Right lobe of liver (tissue), 6 donors: ENCODE data around the gene GDI1. TPM values are rescaled to one million over a fixed set of nuclear protein-coding genes. Genes with fewer than 3 reads are reported as not detected.
A peak's percentile ranks its signal among the peaks of the same experiment; 100 is the strongest.

ENCODE experiments used
- ATAC-seq, 4 donors: fragments of 200-7000 bp; cut with Tn5 transposase; one replicate each; pipeline ENCODE4 v1.9.1; 2020; ENCODE audit warnings: mild to moderate bottlenecking in 4 of 4, moderate library complexity in 4 of 4
- DNase-seq, 3 donors: peaks; one replicate each; pipeline ENCODE4 v3.0.0-alpha.2; 2020
- H3K27ac ChIP-seq, 3 donors: fragments of 200-600 bp; one replicate each; pipeline ENCODE4 v1.8.0; 2022
- H3K27me3 ChIP-seq, 2 donors: fragments of 200-600 bp; one replicate each; pipeline ENCODE4 v1.8.0; 2022
- H3K36me3 ChIP-seq, 4 donors: fragments of 200-600 bp; sonication (generic) in 1 of 4; one replicate each; pipeline versions ENCODE4 v1.5.1 to v1.8.0; 2017 to 2022; ENCODE audit warnings: control low read depth in 1 of 4
- H3K4me1 ChIP-seq, 4 donors: fragments of 200-600 bp; sonication (generic) in 1 of 4; one replicate each; pipeline versions ENCODE4 v1.5.1 to v1.8.0; 2017 to 2022; ENCODE audit warnings: control low read depth in 1 of 4
- H3K4me3 ChIP-seq, 3 donors: fragments of 200-600 bp; one replicate each; pipeline ENCODE4 v1.8.0; 2022
- H3K9me3 ChIP-seq, 4 donors: fragments of 200-600 bp; sonication (generic) in 1 of 4; one replicate each; pipeline versions ENCODE4 v1.5.1 to v1.8.0; 2017 to 2022; ENCODE audit warnings: control low read depth in 1 of 4
- CTCF ChIP-seq, 4 donors: fragments of 200-600 bp in 3 of 4; fragments of 450-650 bp in 1 of 4; IDR thresholded peaks; one replicate each; pipeline versions ENCODE4 v1.5.1 to v1.8.0; 2016 to 2022; ENCODE audit warnings: antibody characterized with exemption in 4 of 4, mild to moderate bottlenecking in 2 of 4
- POLR2A ChIP-seq: fragments of 450-650 bp; IDR thresholded peaks from one replicate; pipeline ENCODE4 v1.6.1; 2017; ENCODE audit warnings: antibody characterized with exemption, mild to moderate bottlenecking
- WGBS: methylation state at CpG from one replicate; pipeline ENCODE4 v1.1.6; 2018; ENCODE audit warnings: low coverage, low lambda C conversion rate; ENCODE audit not compliant: insufficient coverage; ENCODE audit errors: missing lambda C conversion rate; 5-methylcytosine and 5-hydroxymethylcytosine counted together
- intact Hi-C, 2 donors: fragments of 100-400 bp; cut with DNase I; formaldehyde crosslinking; loops; one replicate each; pipeline versions ENCODE4 v1.11.2 to v1.14.1; 2022
- microRNA-seq, 2 donors: library from miRNA; unstranded; fragments of <30 nt; microRNA quantifications; one replicate each; pipeline ENCODE4, GENCODE V29; 2019 to 2020
- small RNA-seq, 2 experiments: library from RNA; depleted of rRNA; stranded (forward); fragments of <200 nt; gene quantifications; one replicate each; pipeline ENCODE3, GENCODE V24; 2016
- total RNA-seq, 6 experiments: library from RNA; depleted of rRNA in 2 of 6; stranded (reverse); fragments of >200 nt in 2 of 6; fragmentation: NEBNext Ultra II Directional in 3 of 6; extraction: Animal tissue kit (Norgen Biotek cat#: 25700) in 3 of 6; gene quantifications; one replicate each; pipeline versions ENCODE4 v1.1.0 to v1.2.4, GENCODE V29; 2016 to 2023
- donor health status: DM: no; HTN: yes; CAD: no.
- donor health status: DM: no; HTN: no; CAD: no.
- donor health status: DM: no; HTN: no; CAD: no.
- donor health status: DM: no; HTN: yes; CAD: no.
- donor health status: DM: no; HTN: yes; CAD: no.

The GDI1 gene
- total RNA-seq, 6 experiments from 2014 or later: 26.8 to 37.7 (median 30.9) TPM

- no peaks in the 10 kb centered on the region for H3K4me1 ChIP-seq
- peak; percentile 93 to 97 (median 95) for DNase-seq
- no peaks in the 10 kb centered on the region for H3K36me3 ChIP-seq
- intact Hi-C loops: no loop called here
- peak; percentile 86 to 92 (median 90) for ATAC-seq
- H3K27me3 ChIP-seq: no peaks in the 10 kb centered on the region
- peak within 1 kb of the TSS; percentile 52 to 67 (median 55) for H3K4me3 ChIP-seq
- no peaks in the 10 kb centered on the region for H3K9me3 ChIP-seq
- peak in 1 of 4 donors; percentile 20 for TF ChIP-seq CTCF (IDR thresholded peaks at IDR 0.05)
- TF ChIP-seq POLR2A: peak; percentile 88
- 5% methylated on average over 4 of the region's 71 CpGs for WGBS
- peak within 1 kb of the TSS; percentile 74 to 84 (median 75) for H3K27ac ChIP-seq
Measured at GRCh38 chrX:154490414-154491083, 53.6 kb downstream of the GDI1 start, which contains the start of gene SLC10A3. Gene SLC10A3 (minus strand): TSS chrX:154490629. CDS start chrX:154488940, 1,689 bp downstream.

Small RNA genes within 50 kb of the gene (microRNA-seq; reads per million reads assigned to microRNA genes)
- gene MIR6858: 0.29 to 1.9 reads per million in 2 donors

Small RNA genes within 50 kb of the gene (small RNA-seq; reads per million reads assigned to genes)
- gene MIR6858 (0 reads per million in 2 experiments), gene SNORA70 (0 reads per million in 2 experiments)

Other genes starting within 250 kb of the GDI1 start
- not detected for gene OPN1MW2, start 217.4 kb upstream of the GDI1 start, total RNA-seq
- gene OPN1MW3, start 179.6 kb upstream of the GDI1 start, total RNA-seq: not detected
- not detected for gene TEX28, start 142.0 kb upstream of the GDI1 start, total RNA-seq
- gene TKTL1, start 141.4 kb upstream of the GDI1 start, total RNA-seq: under 1 TPM in 1 of 6 experiments, not detected in 5; 0.06 TPM
- gene FLNA, start 62.5 kb upstream of the GDI1 start, total RNA-seq: 100 to 1,000 TPM in 1 of 6 experiments, 10 to 100 TPM in 5; 46.8 to 124 (median 82.6) TPM
- gene EMD, start 57.9 kb upstream of the GDI1 start, total RNA-seq: 10 to 100 TPM; 19.8 to 28.8 (median 24.2) TPM
- 1,000 to 10,000 TPM in 5 of 6 experiments, 100 to 1,000 TPM in 1; 899 to 1,899 (median 1,157) TPM for gene RPL10, start 38.8 kb upstream of the GDI1 start, total RNA-seq
- 10 to 100 TPM; 11.7 to 19.5 (median 14.9) TPM for gene DNASE1L1, start 27.9 kb upstream of the GDI1 start, total RNA-seq
- gene TAFAZZIN, start 25.6 kb upstream of the GDI1 start, total RNA-seq: 10 to 100 TPM; 12.6 to 23.0 (median 17.3) TPM
- gene ATP6AP1, start 8.5 kb upstream of the GDI1 start, total RNA-seq: 10 to 100 TPM; 26.5 to 41.4 (median 32.4) TPM
- 10 to 100 TPM; 19.2 to 36.8 (median 21.9) TPM for gene FAM50A, start 7.0 kb downstream of the GDI1 start, total RNA-seq
- 10 to 100 TPM in 1 of 6 experiments, 1 to 10 TPM in 5; 1.3 to 22.8 (median 2.6) TPM for gene PLXNA3, start 21.1 kb downstream of the GDI1 start, total RNA-seq
- 10 to 100 TPM in 4 of 6 experiments, 1 to 10 TPM in 2; 8.4 to 24.9 (median 10.8) TPM for gene LAGE3, start 42.1 kb downstream of the GDI1 start, total RNA-seq
- gene UBL4A, start 49.5 kb downstream of the GDI1 start, total RNA-seq: 10 to 100 TPM; 12.6 to 34.8 (median 15.5) TPM
- gene SLC10A3, start 53.5 kb downstream of the GDI1 start, total RNA-seq: 10 to 100 TPM in 1 of 6 experiments, 1 to 10 TPM in 5; 3.0 to 15.2 (median 5.1) TPM
- 10 to 100 TPM; 23.5 to 44.2 (median 34.9) TPM for gene FAM3A, start 79.1 kb downstream of the GDI1 start, total RNA-seq
- gene G6PD, start 109.7 kb downstream of the GDI1 start, total RNA-seq: 10 to 100 TPM in 1 of 6 experiments, 1 to 10 TPM in 5; 3.3 to 10.1 (median 7.5) TPM
- 10 to 100 TPM; 32.8 to 83.3 (median 46.5) TPM for gene IKBKG, start 110.5 kb downstream of the GDI1 start, total RNA-seq
- gene CTAG1A, start 148.0 kb downstream of the GDI1 start, total RNA-seq: not detected
- gene CTAG1B, start 182.1 kb downstream of the GDI1 start, total RNA-seq: not detected
- not detected for gene CTAG2, start 216.4 kb downstream of the GDI1 start, total RNA-seq